HepG2 (cell line): ENCODE data around the gene BCAS3. TPM values are rescaled to one million over a fixed set of nuclear protein-coding genes. Genes with fewer than 3 reads are reported as not detected.

Experiments
- ARNTL ChIP-seq: sonication (generic); formaldehyde crosslinking; IDR thresholded peaks from 2 replicates; pipeline ENCODE4 v1.4.0; 2020; ENCODE audit warnings: mild to moderate bottlenecking, missing genetic modification reagents
- ATF7 ChIP-seq, 2 experiments: fragments of 450-650 bp in 1 of 2; sonication (generic) in 1 of 2; formaldehyde crosslinking in 1 of 2; IDR thresholded peaks; 2 replicates each; pipeline versions ENCODE4 v1.4.0 to v1.6.1; 2016 to 2020; ENCODE audit warnings: antibody characterized with exemption in 1 of 2, mild to moderate bottlenecking in 1 of 2, missing genetic modification reagents in 1 of 2
- CBFB ChIP-seq: sonication (generic); formaldehyde crosslinking; IDR thresholded peaks from 2 replicates; pipeline ENCODE4 v1.4.0; 2020; ENCODE audit warnings: missing genetic modification reagents
- FOSL2 ChIP-seq: sonication (generic); formaldehyde crosslinking; IDR thresholded peaks from 2 replicates; pipeline ENCODE4 v1.4.0; 2020; ENCODE audit warnings: missing genetic modification reagents
- FOXK1 ChIP-seq: sonication (generic); formaldehyde crosslinking; IDR thresholded peaks from 2 replicates; pipeline ENCODE4 v1.4.0; 2020; ENCODE audit warnings: low read depth, missing genetic modification reagents, borderline replicate concordance
- JUN ChIP-seq: sonication (generic); formaldehyde crosslinking; IDR thresholded peaks from 2 replicates; pipeline ENCODE4 v1.4.0; 2020; ENCODE audit warnings: mild to moderate bottlenecking, missing genetic modification reagents
- KIAA2018 ChIP-seq: sonication (generic); formaldehyde crosslinking; IDR thresholded peaks from 2 replicates; pipeline ENCODE4 v1.5.0; 2020; ENCODE audit warnings: mild to moderate bottlenecking, missing genetic modification reagents, borderline replicate concordance
- TFE3 ChIP-seq: IDR thresholded peaks from 2 replicates; pipeline ENCODE4 v1.6.1; 2016
- ZBTB43 ChIP-seq: sonication (generic); formaldehyde crosslinking; conservative IDR thresholded peaks from 2 replicates; pipeline ENCODE4 v1.4.0; 2020; ENCODE audit warnings: missing genetic modification reagents
- ZMYM4 ChIP-seq: sonication (generic); formaldehyde crosslinking; IDR thresholded peaks from 2 replicates; pipeline ENCODE4 v1.8.1; 2023; ENCODE audit warnings: mild to moderate bottlenecking, missing genetic modification reagents
- ZNF883 ChIP-seq: sonication (generic); formaldehyde crosslinking; IDR thresholded peaks from 2 replicates; pipeline ENCODE4 v1.5.1; 2020; ENCODE audit warnings: mild to moderate bottlenecking, missing genetic modification reagents; ENCODE audit errors: not compliant biosample characterization
- ZSCAN5A ChIP-seq: sonication (generic); formaldehyde crosslinking; IDR thresholded peaks from 2 replicates; pipeline ENCODE4 v1.8.0; 2022; ENCODE audit warnings: mild to moderate bottlenecking, missing genetic modification reagents, borderline replicate concordance
- polyA plus RNA-seq, 8 experiments: library from polyadenylated mRNA; depleted of rRNA in 3 of 8; stranded (reverse) in 7 of 8; unstranded in 1 of 8; fragments of >200 nt; fragmentation: Illumina TruSeq in 4 of 8; extraction: Trizol in 4 of 8; gene quantifications; 2 replicates each; pipeline versions ENCODE4 v1.2.1 to v1.2.3, GENCODE V29; 2011 to 2016; ENCODE audit warnings: low read depth in 4 of 8, missing spikeins in 1 of 8, mixed read lengths in 1 of 8; ENCODE audit not compliant: insufficient read depth in 1 of 8
- total RNA-seq, 5 experiments: library from RNA; depleted of rRNA; stranded (reverse); fragments of >200 nt; fragmentation: Illumina TruSeq; extraction: Trizol; gene quantifications; 2 replicates each; pipeline ENCODE4 v1.2.3, GENCODE V29; 2016; ENCODE audit warnings: low read depth in 1 of 5
- TF ChIP-seq, protein P1 (sequence below): sonication (generic); formaldehyde crosslinking; IDR thresholded peaks from 2 replicates; pipeline ENCODE4 v1.4.0; 2020; ENCODE audit warnings: missing genetic modification reagents
- TF ChIP-seq, protein P2 (sequence below): IDR thresholded peaks from 2 replicates; pipeline ENCODE4 v1.6.1; 2016; ENCODE audit warnings: low read depth

Gene BCAS3
- total and polyA plus RNA-seq, 2 of the 13 experiments (the other 11 are each of a cell fraction or from before 2014, with no cell fraction given), result 10.7 to 11.2 TPM

DNA sequence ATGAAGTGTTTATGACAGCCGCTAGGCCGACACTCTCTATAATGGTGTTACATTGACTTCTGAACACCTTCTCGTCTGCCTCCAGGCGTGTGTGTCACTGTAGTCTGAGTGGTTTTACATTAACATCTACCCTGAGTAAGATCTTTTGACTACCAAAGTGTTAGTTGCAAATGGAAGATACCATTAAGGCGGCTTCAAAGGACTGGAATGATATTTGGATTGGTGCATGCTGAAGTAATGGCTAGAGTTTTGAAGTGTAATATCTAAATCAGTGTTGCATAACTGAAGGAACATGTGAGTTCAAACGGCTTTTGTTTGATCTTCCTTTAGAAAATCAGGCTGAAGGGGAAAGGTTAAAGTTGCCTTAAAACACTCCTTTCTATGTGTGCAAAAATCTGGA, 52.2 kb downstream of the BCAS3 start (continued):
- TF ChIP-seq KIAA2018 (CRISPR knock-in tag) (no peak), ZNF883 (no peak), ATF7 (IDR thresholded peaks at IDR 0.05) (peak; percentile 59), ATF7 (CRISPR knock-in tag; IDR thresholded peaks at IDR 0.05) (no peak), CBFB (CRISPR knock-in tag) (peak; percentile 15; the same call in 1 of the 2 replicates), TFE3 (CRISPR knock-in tag) (peak; percentile 89), FOXK1 (CRISPR knock-in tag) (0 out of 2 replicates have a peak, but pooled peaks have one; percentile 37), ZSCAN5A (CRISPR knock-in tag) (peak; percentile 56; the same call in 1 of the 2 replicates), JUN (no peak), ZBTB43 (CRISPR knock-in tag) (0 out of 2 replicates have a peak, but pooled peaks have one; percentile 67), ZMYM4 (peak; percentile 71; the same call in 1 of the 2 replicates), ARNTL (CRISPR knock-in tag) (peak; percentile 76; the same call in 1 of the 2 replicates), FOSL2 (CRISPR knock-in tag) (peak; percentile 41; the same call in 1 of the 2 replicates)
- TF ChIP-seq, protein P1, sequence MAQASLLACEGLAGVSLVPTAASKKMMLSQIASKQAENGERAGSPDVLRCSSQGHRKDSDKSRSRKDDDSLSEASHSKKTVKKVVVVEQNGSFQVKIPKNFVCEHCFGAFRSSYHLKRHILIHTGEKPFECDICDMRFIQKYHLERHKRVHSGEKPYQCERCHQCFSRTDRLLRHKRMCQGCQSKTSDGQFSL (CRISPR knock-in tag), result 0 out of 2 replicates have a peak, but pooled peaks have one; percentile 13
- TF ChIP-seq, protein P2, sequence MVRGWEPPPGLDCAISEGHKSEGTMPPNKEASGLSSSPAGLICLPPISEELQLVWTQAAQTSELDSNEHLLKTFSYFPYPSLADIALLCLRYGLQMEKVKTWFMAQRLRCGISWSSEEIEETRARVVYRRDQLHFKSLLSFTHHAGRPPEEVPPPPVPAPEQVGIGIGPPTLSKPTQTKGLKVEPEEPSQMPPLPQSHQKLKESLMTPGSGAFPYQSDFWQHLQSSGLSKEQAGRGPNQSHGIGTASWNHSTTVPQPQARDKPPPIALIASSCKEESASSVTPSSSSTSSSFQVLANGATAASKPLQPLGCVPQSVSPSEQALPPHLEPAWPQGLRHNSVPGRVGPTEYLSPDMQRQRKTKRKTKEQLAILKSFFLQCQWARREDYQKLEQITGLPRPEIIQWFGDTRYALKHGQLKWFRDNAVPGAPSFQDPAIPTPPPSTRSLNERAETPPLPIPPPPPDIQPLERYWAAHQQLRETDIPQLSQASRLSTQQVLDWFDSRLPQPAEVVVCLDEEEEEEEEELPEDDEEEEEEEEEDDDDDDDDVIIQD (CRISPR knock-in tag), result peak; percentile 83
